Ishikawa (cell line): Measurements from ENCODE around the gene VPS11.

ENCODE experiments used
- CEBPB ChIP-seq: IDR thresholded peaks from 2 replicates; pipeline ENCODE4 v1.6.1; 2012
- CREB1 ChIP-seq: IDR thresholded peaks from 2 replicates; pipeline ENCODE4 v1.6.1; 2012; ENCODE audit warnings: low read depth
- EGR1 ChIP-seq: IDR thresholded peaks from 2 replicates; pipeline ENCODE4 v1.6.1; 2012
- EP300 ChIP-seq: IDR thresholded peaks from 2 replicates; pipeline ENCODE4 v1.6.1; 2012; ENCODE audit warnings: borderline replicate concordance
- FOXM1 ChIP-seq: IDR thresholded peaks from 2 replicates; pipeline ENCODE4 v1.6.1; 2012; ENCODE audit warnings: low read depth, borderline replicate concordance
- MAX ChIP-seq: IDR thresholded peaks from 2 replicates; pipeline ENCODE4 v1.6.1; 2012
- NFIC ChIP-seq: IDR thresholded peaks from 2 replicates; pipeline ENCODE4 v1.6.1; 2012
- RAD21 ChIP-seq: IDR thresholded peaks from 2 replicates; pipeline ENCODE4 v1.6.1; 2012; ENCODE audit warnings: low read depth
- TAF1 ChIP-seq: IDR thresholded peaks from 2 replicates; pipeline ENCODE4 v1.6.1; 2012; ENCODE audit warnings: low read depth, mild to moderate bottlenecking
- TCF12 ChIP-seq: IDR thresholded peaks from 2 replicates; pipeline ENCODE4 v1.6.1; 2012; ENCODE audit warnings: low read depth
- TEAD4 ChIP-seq: IDR thresholded peaks from 2 replicates; pipeline ENCODE4 v1.6.1; 2012
- USF1 ChIP-seq: IDR thresholded peaks from 2 replicates; pipeline ENCODE4 v1.6.1; 2012
- YY1 ChIP-seq: IDR thresholded peaks from 2 replicates; pipeline ENCODE4 v1.6.1; 2012; ENCODE audit warnings: low read depth
- ZBTB7A ChIP-seq: IDR thresholded peaks from 2 replicates; pipeline ENCODE4 v1.6.1; 2012; ENCODE audit warnings: low read depth
- TF ChIP-seq, protein P1 (sequence below): IDR thresholded peaks from 2 replicates; pipeline ENCODE4 v1.6.1; 2012; ENCODE audit warnings: low read depth, mild to moderate bottlenecking

Gene VPS11

GRCh38 chr11:119048644-119049043 is 19.0 kb upstream of the VPS11 start:
- TF ChIP-seq NFIC (no peak), MAX (no peak), RAD21 (no peak), EP300 (no peak), YY1 (no peak), FOXM1 (no peak), USF1 (no peak), ZBTB7A (no peak), TCF12 (no peak)
- TF ChIP-seq, protein P1, sequence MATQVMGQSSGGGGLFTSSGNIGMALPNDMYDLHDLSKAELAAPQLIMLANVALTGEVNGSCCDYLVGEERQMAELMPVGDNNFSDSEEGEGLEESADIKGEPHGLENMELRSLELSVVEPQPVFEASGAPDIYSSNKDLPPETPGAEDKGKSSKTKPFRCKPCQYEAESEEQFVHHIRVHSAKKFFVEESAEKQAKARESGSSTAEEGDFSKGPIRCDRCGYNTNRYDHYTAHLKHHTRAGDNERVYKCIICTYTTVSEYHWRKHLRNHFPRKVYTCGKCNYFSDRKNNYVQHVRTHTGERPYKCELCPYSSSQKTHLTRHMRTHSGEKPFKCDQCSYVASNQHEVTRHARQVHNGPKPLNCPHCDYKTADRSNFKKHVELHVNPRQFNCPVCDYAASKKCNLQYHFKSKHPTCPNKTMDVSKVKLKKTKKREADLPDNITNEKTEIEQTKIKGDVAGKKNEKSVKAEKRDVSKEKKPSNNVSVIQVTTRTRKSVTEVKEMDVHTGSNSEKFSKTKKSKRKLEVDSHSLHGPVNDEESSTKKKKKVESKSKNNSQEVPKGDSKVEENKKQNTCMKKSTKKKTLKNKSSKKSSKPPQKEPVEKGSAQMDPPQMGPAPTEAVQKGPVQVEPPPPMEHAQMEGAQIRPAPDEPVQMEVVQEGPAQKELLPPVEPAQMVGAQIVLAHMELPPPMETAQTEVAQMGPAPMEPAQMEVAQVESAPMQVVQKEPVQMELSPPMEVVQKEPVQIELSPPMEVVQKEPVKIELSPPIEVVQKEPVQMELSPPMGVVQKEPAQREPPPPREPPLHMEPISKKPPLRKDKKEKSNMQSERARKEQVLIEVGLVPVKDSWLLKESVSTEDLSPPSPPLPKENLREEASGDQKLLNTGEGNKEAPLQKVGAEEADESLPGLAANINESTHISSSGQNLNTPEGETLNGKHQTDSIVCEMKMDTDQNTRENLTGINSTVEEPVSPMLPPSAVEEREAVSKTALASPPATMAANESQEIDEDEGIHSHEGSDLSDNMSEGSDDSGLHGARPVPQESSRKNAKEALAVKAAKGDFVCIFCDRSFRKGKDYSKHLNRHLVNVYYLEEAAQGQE = no peak

GRCh38 chr11:119049081-119049480 is 18.5 kb upstream of the VPS11 start:
- no peak for TF ChIP-seq YY1
- no peak for TF ChIP-seq RAD21
- TF ChIP-seq EGR1 = no peak
- TF ChIP-seq TCF12 = no peak
- no peak for TF ChIP-seq EP300
- no peak for TF ChIP-seq ZBTB7A
- no peak for TF ChIP-seq CEBPB
- TF ChIP-seq CREB1 = no peak
- TF ChIP-seq, protein P1 = no peak
- TF ChIP-seq TEAD4 = no peak
- no peak for TF ChIP-seq NFIC

GRCh38 chr11:119051440-119052162 is 16.0 kb upstream of the VPS11 start:
- TF ChIP-seq MAX = no peak
- no peak for TF ChIP-seq CEBPB

GRCh38 chr11:119052163-119052814 is 15.3 kb upstream of the VPS11 start:
- TF ChIP-seq ZBTB7A (no peak), YY1 (no peak), EGR1 (no peak), TAF1 (no peak), TCF12 (no peak)

DNA sequence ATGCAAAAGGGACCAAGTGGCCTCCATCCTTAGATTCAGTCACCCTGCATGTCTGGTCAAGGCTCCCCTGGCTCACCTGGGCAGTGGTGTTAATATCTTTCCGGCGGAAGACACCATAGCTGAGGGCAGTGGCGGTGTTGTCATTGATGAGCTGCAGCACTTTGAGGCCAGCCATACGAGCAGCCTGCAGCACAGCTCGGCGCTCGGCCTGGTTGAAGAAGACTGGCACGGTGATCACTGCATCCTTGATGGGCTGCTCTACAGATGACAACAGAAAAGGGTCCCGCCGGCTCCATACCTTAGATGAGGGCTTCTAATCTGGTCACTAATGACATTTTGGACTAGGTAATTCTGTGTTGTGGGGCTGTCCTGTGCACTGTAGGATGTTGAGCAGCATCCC is 13.2 kb upstream of the VPS11 start:
- TF ChIP-seq TAF1 = no peak
- TF ChIP-seq EP300 = no peak
- TF ChIP-seq YY1 = no peak
- TF ChIP-seq CREB1 = no peak
- TF ChIP-seq FOXM1 = no peak
- TF ChIP-seq TEAD4 = no peak
- no peak for TF ChIP-seq USF1
- TF ChIP-seq MAX = no peak
- TF ChIP-seq CEBPB = no peak
- no peak for TF ChIP-seq ZBTB7A
- TF ChIP-seq RAD21 = no peak
- TF ChIP-seq, protein P1 = no peak
- no peak for TF ChIP-seq EGR1
- no peak for TF ChIP-seq TCF12
- TF ChIP-seq NFIC = no peak
